ENCODE data around the gene CCDC61.

CCDC61 gene

GRCh38 chr19:46016426-46017094, 21.3 kb downstream of the CCDC61 start:
- DNase-seq: peak; percentile 43

- no peak for DNase-seq
Measured at GRCh38 chr19:46017095-46017429, 21.8 kb downstream of the CCDC61 start.

GRCh38 chr19:46017874-46018675, 22.8 kb downstream of the CCDC61 start:
- DNase-seq: no peak

GRCh38 chr19:46018729-46019251, 23.5 kb downstream of the CCDC61 start:
- no peak for DNase-seq

DNA sequence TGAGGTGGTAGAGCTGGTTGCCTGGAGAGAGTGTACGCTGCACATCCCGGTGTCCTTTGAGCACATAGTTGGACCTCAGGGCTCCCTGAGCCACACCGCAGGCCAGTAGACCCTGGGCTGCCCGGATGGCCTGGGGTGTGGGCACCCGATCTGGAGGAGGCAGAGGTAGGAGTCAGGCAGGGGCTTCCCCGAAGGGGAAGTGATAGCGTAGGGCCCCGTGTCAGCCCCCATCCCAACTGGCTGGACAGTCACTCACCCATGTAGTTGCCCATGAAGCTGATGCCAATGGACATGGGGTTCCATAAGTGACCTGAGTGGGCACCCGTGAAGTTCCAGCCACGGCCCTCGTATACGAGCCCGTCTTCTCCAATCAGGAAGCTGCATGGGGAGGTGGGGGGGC, 24.0 kb downstream of the CCDC61 start:
- no peak for DNase-seq

- no peak for DNase-seq
Measured at GRCh38 chr19:46020819-46021125, 25.5 kb downstream of the CCDC61 start.

GRCh38 chr19:46021531-46022041, 26.3 kb downstream of the CCDC61 start:
- no peak for DNase-seq

GRCh38 chr19:46022061-46022430, 26.8 kb downstream of the CCDC61 start:
- DNase-seq: no peak

DNA sequence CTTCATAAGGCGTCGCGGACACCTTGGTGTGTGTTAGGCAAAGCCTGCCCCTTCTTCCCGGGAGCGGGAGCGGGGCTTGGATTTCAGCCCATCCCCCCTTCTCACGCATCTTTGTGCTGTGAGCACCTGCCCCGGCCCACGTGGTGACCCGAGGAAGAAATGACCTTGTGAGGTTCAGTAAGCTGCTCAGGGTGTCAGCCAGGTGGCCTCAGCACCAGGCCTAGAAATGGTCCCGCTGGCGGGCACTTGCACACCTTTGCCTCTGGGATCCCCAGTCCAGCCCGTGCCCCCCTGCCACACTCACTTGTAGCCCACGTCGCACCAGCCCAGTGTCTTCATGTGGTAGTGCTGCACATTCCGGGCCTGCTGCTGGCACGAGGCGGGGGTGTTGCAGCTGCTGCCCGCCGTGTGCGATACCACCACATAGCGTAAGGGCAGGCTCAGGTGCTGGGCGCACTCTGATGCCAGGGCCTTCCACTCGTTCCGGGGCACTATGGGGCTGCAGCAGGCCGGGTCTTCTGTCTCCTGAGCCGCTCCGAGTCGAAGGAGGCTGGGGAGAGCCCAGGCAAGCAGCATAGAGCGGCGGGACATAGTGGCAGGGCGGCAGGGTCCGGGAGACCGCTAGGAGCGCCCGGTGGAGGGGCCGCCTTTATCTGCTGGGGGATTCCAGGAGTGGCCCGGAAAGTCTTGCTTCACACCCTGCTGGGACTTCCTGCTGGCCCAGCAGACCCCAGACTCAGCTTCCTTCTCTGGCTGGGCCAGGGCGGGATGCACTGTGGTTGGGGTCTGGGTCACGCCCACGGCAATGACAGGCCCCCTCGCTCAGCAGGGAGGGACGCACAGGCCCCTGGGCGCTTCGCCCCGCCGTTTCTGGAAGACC, 27.4 kb downstream of the CCDC61 start, which contains the start of gene PGLYRP1:
Gene PGLYRP1, minus strand, starts transcription at position 623 of the 880 bp plus-strand sequence. Its CDS starts 32 bp downstream, at position 591.
- DNase-seq: no peak

- DNase-seq: no peak
Measured at GRCh38 chr19:46023311-46023779, 28.1 kb downstream of the CCDC61 start.

DNA sequence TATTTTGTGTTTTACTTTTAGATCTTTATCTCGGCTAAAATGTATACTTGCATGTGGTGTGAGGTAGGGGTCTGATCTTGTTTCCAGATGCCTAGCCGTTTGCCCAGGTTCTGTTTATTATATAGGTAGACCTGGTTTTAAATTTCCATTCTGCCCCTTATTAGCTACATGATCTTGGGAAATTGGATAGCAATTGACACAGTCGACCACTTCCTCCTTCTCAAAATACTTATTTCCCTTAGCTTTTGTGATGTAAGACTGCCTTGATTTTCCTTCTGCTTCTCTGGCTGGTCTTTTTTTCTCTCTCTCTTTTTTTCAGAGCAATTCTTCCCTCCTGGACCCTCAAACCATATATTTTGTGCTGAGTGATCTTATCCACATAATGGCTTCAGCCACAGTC, 30.6 kb downstream of the CCDC61 start:
- no peak for DNase-seq

- DNase-seq: no peak
Measured at GRCh38 chr19:46030812-46031550, 35.7 kb downstream of the CCDC61 start.

- no peak for DNase-seq
Measured at GRCh38 chr19:46031781-46032596, 36.7 kb downstream of the CCDC61 start.

GRCh38 chr19:46032597-46033025, 37.3 kb downstream of the CCDC61 start:
- DNase-seq: no peak

DNA sequence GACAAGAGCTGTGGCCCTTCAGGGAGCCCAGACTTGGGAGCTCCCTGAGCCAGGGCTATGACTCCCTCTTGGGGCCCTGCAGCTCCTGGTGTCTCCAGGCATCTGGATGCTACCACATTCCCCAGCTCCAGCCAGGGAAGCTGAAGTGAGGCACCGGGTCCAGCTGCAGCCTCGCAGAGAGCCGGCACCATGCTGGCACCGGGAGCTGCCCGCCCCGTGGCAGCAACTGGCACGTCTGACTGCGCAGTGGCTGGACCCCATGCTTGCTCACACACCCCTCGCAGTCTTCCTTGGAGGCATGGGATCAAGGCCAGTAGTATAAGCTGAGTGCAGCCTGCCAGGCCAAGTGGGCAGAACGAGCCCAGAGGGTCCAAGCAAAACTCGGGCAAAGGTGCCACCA, 38.1 kb downstream of the CCDC61 start:
- no peak for DNase-seq

GRCh38 chr19:46035546-46035945, 40.3 kb downstream of the CCDC61 start:
- no peak for DNase-seq

DNA sequence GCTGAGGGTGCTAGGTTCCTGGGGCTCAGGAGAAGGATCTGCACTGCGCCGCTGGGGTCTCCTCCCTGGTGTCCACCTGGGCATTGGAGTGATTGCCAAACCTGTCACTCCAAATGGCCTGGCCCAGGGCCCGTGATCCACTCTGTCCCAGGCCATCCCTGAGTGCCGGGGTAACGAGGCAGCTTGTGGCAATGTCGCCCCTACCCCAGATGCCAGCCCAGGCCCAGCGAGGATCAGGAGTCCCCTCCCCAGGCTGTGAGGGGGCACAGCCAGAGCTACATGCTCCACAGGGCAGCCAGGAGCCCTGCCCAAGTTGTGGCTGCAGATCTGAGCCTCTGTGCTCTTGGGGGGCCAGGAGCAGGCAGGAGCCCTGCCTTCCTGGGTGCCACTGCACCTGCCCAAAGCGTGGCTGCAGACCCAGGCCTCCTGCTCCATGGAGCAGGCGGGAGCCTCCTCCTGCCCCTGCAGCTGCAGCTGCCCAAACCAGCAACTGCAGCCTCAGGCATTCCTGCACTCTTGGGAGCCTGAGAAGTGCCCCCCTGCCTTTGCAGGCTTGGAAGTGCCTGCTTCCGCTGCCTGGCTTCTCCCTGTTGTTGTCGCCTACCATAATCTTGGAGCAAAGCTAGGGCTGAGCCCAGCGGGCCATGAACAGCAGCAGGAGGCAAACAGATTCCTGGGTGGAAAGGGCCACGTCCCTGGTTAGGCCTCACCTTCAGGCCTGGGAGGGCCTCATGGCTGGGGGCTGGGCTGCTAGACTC, 40.9 kb downstream of the CCDC61 start:
- DNase-seq: no peak

DNA sequence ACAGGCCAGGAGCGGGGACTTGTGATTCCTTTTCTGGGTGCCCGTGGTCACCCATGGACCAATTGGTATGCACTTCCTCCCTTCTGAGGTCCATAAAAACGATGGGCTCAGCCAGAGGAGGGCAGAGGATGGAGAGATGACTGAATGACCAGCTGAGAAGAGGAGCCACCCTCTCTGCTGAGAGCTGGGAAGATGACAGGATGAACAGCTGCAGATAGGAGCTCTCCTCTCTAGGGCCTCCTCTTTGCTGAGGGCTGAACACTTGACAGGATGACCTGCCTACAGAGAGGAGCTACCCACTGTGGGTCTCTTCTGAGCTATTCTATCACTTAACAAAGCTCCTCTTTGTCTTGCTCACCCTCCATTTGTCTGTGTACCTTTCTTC, 41.5 kb downstream of the CCDC61 start:
- DNase-seq: no peak

- DNase-seq: no peak
Measured at GRCh38 chr19:46040125-46040524, 44.9 kb downstream of the CCDC61 start.

- peak; percentile 48 for DNase-seq
Measured at GRCh38 chr19:46040952-46041500, 45.8 kb downstream of the CCDC61 start, which contains the start of gene IGFL4. TSS of gene IGFL4 (minus strand) at chr19:46041002. CDS start at chr19:46040962, 40 bp downstream.

Measured in DMS153 (cell line).